ENCODE results near the gene ZNF385B. TPM values are rescaled to one million over a fixed set of nuclear protein-coding genes. Genes with fewer than 3 reads are reported as not detected.

Gene ZNF385B
- polyA plus RNA-seq, 1 experiment = not detected

- CTCF ChIA-PET = no interaction called here
These were observed 150.0 kb downstream of the ZNF385B start for GRCh38 chr2:179711375-179711774.

GRCh38 chr2:179703702-179704101, 157.7 kb downstream of the ZNF385B start:
- no peak for DNase-seq (ENCODE audit: low read depth, low spot score)
- no peak for TF ChIP-seq CTCF (IDR thresholded peaks at IDR 0.05; ENCODE audit: low read depth, low read length)
- no peak overlapping the region for H3K4me3 ChIP-seq (ENCODE audit: low read depth, low read length)
- no peak overlapping the region for H3K27ac ChIP-seq (ENCODE audit: low read depth, low read length)
- ChIA-PET POLR2A (no interaction called here), CTCF (no interaction called here)
- H3K9me3 ChIP-seq (ENCODE audit: control insufficient read depth, insufficient read depth, low read length) = no peaks in the 10 kb centered on the region
- H3K27me3 ChIP-seq (ENCODE audit: control insufficient read depth, insufficient read depth, low read length) = no peaks in the 10 kb centered on the region

More at GRCh38 chr2:179711375-179711774, 150.0 kb downstream of the ZNF385B start:
- no peaks in the 10 kb centered on the region for H3K27me3 ChIP-seq (ENCODE audit: control insufficient read depth, insufficient read depth, low read length)
- POLR2A ChIA-PET = no interaction called here
- H3K4me3 ChIP-seq (ENCODE audit: low read depth, low read length) = no peak overlapping the region
- no peaks in the 10 kb centered on the region for H3K9me3 ChIP-seq (ENCODE audit: control insufficient read depth, insufficient read depth, low read length)
- DNase-seq (ENCODE audit: low read depth, low spot score) = no peak
- H3K27ac ChIP-seq (ENCODE audit: low read depth, low read length) = no peak overlapping the region
- no peak for TF ChIP-seq CTCF (IDR thresholded peaks at IDR 0.05; ENCODE audit: low read depth, low read length)

- no peak for TF ChIP-seq CTCF (IDR thresholded peaks at IDR 0.05; ENCODE audit: low read depth, low read length)
- H3K27ac ChIP-seq (ENCODE audit: low read depth, low read length) = no peak overlapping the region
- H3K4me3 ChIP-seq (ENCODE audit: low read depth, low read length) = no peak overlapping the region
- H3K9me3 ChIP-seq (ENCODE audit: control insufficient read depth, insufficient read depth, low read length) = no peaks in the 10 kb centered on the region
- DNase-seq (ENCODE audit: low read depth, low spot score) = no peak
- ChIA-PET CTCF (no interaction called here), POLR2A (no interaction called here)
- no peaks in the 10 kb centered on the region for H3K27me3 ChIP-seq (ENCODE audit: control insufficient read depth, insufficient read depth, low read length)
These were observed 158.5 kb downstream of the ZNF385B start for GRCh38 chr2:179702912-179703311.

GRCh38 chr2:179701524-179702110, 159.8 kb downstream of the ZNF385B start:
- Histone ChIP-seq H3K4me3 (ENCODE audit: low read depth, low read length) (no peak overlapping the region), H3K27me3 (ENCODE audit: control insufficient read depth, insufficient read depth, low read length) (no peaks in the 10 kb centered on the region), H3K9me3 (ENCODE audit: control insufficient read depth, insufficient read depth, low read length) (no peaks in the 10 kb centered on the region), H3K27ac (ENCODE audit: low read depth, low read length) (no peak overlapping the region)
- ChIA-PET POLR2A (no interaction called here), CTCF (no interaction called here)
- TF ChIP-seq CTCF (IDR thresholded peaks at IDR 0.05; ENCODE audit: low read depth, low read length) = no peak
- DNase-seq (ENCODE audit: low read depth, low spot score) = no peak

GRCh38 chr2:179695486-179695885, 165.9 kb downstream of the ZNF385B start:
- no peaks in the 10 kb centered on the region for H3K27me3 ChIP-seq (ENCODE audit: control insufficient read depth, insufficient read depth, low read length)
- ChIA-PET POLR2A (no interaction called here), CTCF (no interaction called here)
- DNase-seq (ENCODE audit: low read depth, low spot score) = no peak
- H3K4me3 ChIP-seq (ENCODE audit: low read depth, low read length) = no peak overlapping the region
- no peak for TF ChIP-seq CTCF (IDR thresholded peaks at IDR 0.05; ENCODE audit: low read depth, low read length)
- H3K27ac ChIP-seq (ENCODE audit: low read depth, low read length) = no peak overlapping the region
- no peaks in the 10 kb centered on the region for H3K9me3 ChIP-seq (ENCODE audit: control insufficient read depth, insufficient read depth, low read length)
